OCI-LY7 (cell line): ENCODE results near the gene DIP2C. TPM values are rescaled to one million over a fixed set of nuclear protein-coding genes. Genes with fewer than 3 reads are reported as not detected.

ENCODE experiments used
- BruUV-seq: library from RNA; stranded (reverse); fragments of 400-500 nt; replicated peaks from 2 replicates; lab custom pipeline; 2021; lab: Mats Ljungman, UMichigan
- CTCF ChIA-PET: fragments of 300-600 bp; sonication (Branson Sonifier 250); formaldehyde crosslinking; loops from one replicate; lab custom pipeline; 2022; ENCODE audit warnings: antibody characterized with exemption; ENCODE audit not compliant: unreplicated experiment; lab: Charles Lee
- POLR2A ChIA-PET: fragments of 300-600 bp; sonication (Branson Sonifier 250); formaldehyde crosslinking; loops from one replicate; lab custom pipeline; 2022; ENCODE audit warnings: antibody characterized with exemption; lab: Charles Lee
- DNase-seq: peaks from one replicate; pipeline ENCODE4 v3.0.0-alpha.2; 2015; ENCODE audit warnings: low spot score
- H2AFZ ChIP-seq: fragments of 200-600 bp; sonication (generic), shearing (Covaris generic); 2 replicates; pipeline ENCODE4 v1.6.1; 2014; ENCODE audit warnings: mild to moderate bottlenecking, antibody characterized with exemption, low read length, moderate library complexity
- H3K27ac ChIP-seq: fragments of 200-600 bp; sonication (generic); 2 replicates; pipeline ENCODE4 v1.5.1; 2014; ENCODE audit warnings: mixed run types, low read depth, mild to moderate bottlenecking, moderate library complexity, low read length, inconsistent platforms; ENCODE audit not compliant: poor library complexity, severe bottlenecking
- H3K36me3 ChIP-seq: fragments of 200-600 bp; sonication (generic); 2 replicates; pipeline ENCODE4 v1.6.1; 2014; ENCODE audit warnings: mild to moderate bottlenecking, antibody characterized with exemption, low read length, moderate library complexity, mixed read lengths; ENCODE audit not compliant: insufficient read depth
- H3K4me1 ChIP-seq: fragments of 200-600 bp; sonication (generic); 2 replicates; pipeline ENCODE4 v1.5.1; 2014; ENCODE audit warnings: mild to moderate bottlenecking, low read length; ENCODE audit not compliant: insufficient read depth, poor library complexity, severe bottlenecking
- H3K4me2 ChIP-seq: fragments of 200-600 bp; sonication (generic); 2 replicates; pipeline ENCODE4 v1.6.1; 2014; ENCODE audit warnings: mild to moderate bottlenecking, low read length
- H3K4me3 ChIP-seq: fragments of 200-600 bp; sonication (generic); 2 replicates; pipeline ENCODE4 v1.5.1; 2014; ENCODE audit warnings: mild to moderate bottlenecking, low read depth, low read length; ENCODE audit not compliant: poor library complexity, severe bottlenecking
- H3K79me2 ChIP-seq: fragments of 200-600 bp; sonication (generic); 2 replicates; pipeline ENCODE4 v1.6.1; 2016; ENCODE audit warnings: low read depth, mild to moderate bottlenecking, low read length, moderate library complexity, mixed read lengths; ENCODE audit not compliant: insufficient read depth
- H3K9me2 ChIP-seq: fragments of 200-600 bp; sonication (generic); 2 replicates; pipeline ENCODE4 v1.6.1; 2016; ENCODE audit warnings: mild to moderate bottlenecking, low read length, mixed read lengths; ENCODE audit not compliant: insufficient read depth
- H3K9me3 ChIP-seq: fragments of 200-600 bp; sonication (generic); 2 replicates; pipeline ENCODE4 v1.6.1; 2014; ENCODE audit warnings: mild to moderate bottlenecking, mixed run types, low read length, mixed read lengths
- H4K20me1 ChIP-seq: fragments of 200-600 bp; sonication (generic); 2 replicates; pipeline ENCODE4 v1.6.1; 2014; ENCODE audit warnings: mild to moderate bottlenecking, antibody characterized with exemption, low read length, moderate library complexity, mixed read lengths; ENCODE audit not compliant: insufficient read depth
- EZH2phosphoT487 ChIP-seq: fragments of 200-600 bp; sonication (generic); IDR thresholded peaks from 2 replicates; pipeline ENCODE4 v1.6.1; 2018; ENCODE audit warnings: low read depth, borderline replicate concordance, mild to moderate bottlenecking, mixed run types, antibody characterized with exemption, low read length, moderate library complexity, mixed read lengths
- intact Hi-C: fragments of 100-400 bp; cut with micrococcal nuclease; formaldehyde crosslinking; loops from one replicate; pipeline ENCODE4 v1.10.0; 2022; ENCODE audit not compliant: unreplicated experiment
- total RNA-seq, 2 experiments: library from RNA; depleted of rRNA in 1 of 2; stranded (reverse); fragments of >200 nt in 1 of 2; shearing (Covaris generic) in 1 of 2; gene quantifications; 2 replicates each; pipeline ENCODE4 v1.2.3, GENCODE V29; 2014 to 2022
- TF ChIP-seq, protein P1 (sequence below): fragments of 200-600 bp; sonication (generic); conservative IDR thresholded peaks from 2 replicates; pipeline ENCODE4 v1.5.1; 2014; ENCODE audit warnings: mild to moderate bottlenecking, antibody characterized with exemption, low read length, moderate library complexity, mixed read lengths

DIP2C gene
- total RNA-seq, 2 experiments from 2014 or later, result 10.9 to 29.5 TPM

DNA sequence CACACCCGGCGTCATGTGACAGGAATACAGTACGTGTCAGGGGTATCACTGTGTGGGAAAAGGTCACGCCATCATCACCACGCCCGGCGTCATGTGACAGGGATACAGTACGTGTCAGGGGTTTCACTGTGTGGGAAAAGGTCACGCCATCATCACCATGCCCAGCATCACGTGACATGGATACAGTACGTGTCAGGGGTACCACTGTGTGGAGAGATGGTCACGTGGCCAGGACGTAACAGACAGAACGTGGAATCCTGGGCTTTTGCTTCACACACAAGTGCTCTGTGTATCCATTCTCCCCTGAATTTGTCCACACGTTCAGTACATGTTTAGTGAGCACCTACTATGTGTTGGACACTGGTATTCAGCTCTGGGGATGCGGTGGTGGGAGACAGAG, 34.5 kb upstream of the DIP2C start:
- no peak overlapping the region for H3K4me2 ChIP-seq
- POLR2A ChIA-PET, result no interaction called here
- H4K20me1 ChIP-seq, result no peaks in the 10 kb centered on the region
- no peak overlapping the region for H3K27ac ChIP-seq
- no peaks in the 10 kb centered on the region for H3K9me3 ChIP-seq
- TF ChIP-seq EZH2phosphoT487, result no peak
- TF ChIP-seq, protein P1, sequence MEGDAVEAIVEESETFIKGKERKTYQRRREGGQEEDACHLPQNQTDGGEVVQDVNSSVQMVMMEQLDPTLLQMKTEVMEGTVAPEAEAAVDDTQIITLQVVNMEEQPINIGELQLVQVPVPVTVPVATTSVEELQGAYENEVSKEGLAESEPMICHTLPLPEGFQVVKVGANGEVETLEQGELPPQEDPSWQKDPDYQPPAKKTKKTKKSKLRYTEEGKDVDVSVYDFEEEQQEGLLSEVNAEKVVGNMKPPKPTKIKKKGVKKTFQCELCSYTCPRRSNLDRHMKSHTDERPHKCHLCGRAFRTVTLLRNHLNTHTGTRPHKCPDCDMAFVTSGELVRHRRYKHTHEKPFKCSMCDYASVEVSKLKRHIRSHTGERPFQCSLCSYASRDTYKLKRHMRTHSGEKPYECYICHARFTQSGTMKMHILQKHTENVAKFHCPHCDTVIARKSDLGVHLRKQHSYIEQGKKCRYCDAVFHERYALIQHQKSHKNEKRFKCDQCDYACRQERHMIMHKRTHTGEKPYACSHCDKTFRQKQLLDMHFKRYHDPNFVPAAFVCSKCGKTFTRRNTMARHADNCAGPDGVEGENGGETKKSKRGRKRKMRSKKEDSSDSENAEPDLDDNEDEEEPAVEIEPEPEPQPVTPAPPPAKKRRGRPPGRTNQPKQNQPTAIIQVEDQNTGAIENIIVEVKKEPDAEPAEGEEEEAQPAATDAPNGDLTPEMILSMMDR, result no peak
- no peaks in the 10 kb centered on the region for H3K9me2 ChIP-seq
- no peaks in the 10 kb centered on the region for H3K79me2 ChIP-seq
- no peaks in the 10 kb centered on the region for H3K4me1 ChIP-seq
- H3K36me3 ChIP-seq, result no peaks in the 10 kb centered on the region
- DNase-seq, result no peak
- CTCF ChIA-PET, result no interaction called here
- no peak overlapping the region for H3K4me3 ChIP-seq
- no peak overlapping the region for H2AFZ ChIP-seq
- intact Hi-C loops, result no loop called here
- no TSS peak for BruUV-seq

DNA sequence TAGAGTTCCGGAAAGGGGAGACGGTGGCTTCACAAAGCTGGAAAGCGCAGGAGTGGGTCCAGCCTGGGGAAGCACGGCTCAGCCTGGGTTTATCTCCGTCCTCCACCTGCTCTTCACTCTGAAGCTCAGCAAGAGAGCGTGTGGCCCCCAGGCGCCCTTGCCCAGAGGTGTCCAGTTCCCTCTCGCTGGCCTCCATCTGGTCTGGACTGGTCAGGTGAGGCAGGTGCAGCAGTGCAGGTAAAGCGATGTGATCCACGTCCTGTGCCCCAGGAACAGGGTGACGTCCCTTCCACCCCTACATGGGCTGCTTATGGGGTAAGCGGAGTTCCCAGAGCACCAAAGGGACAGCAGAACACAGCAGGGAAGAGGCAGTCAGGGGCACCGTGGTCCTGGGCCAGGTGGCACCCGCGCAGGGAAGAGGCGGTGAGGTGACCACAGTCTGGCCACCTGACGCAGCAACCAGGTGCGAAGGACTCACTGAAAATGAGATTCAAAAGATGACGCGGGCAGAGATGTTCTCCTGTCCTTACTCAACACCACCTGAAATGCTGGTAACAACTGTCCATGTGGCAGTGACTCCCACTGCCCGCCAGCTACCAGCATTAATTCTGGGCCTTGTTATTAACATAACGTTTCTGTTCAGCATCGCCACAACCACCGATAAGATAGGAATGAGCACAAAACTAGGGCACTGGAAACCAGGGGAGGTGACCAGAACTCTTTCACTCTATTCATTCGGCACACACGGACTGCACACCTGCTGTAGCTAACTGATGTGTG, 33.0 kb upstream of the DIP2C start:
- ChIA-PET CTCF (no interaction called here), POLR2A (no interaction called here)
- H3K4me3 ChIP-seq, result no peak overlapping the region
- H3K4me2 ChIP-seq, result no peak overlapping the region
- no peaks in the 10 kb centered on the region for H4K20me1 ChIP-seq
- DNase-seq, result no peak
- no peaks in the 10 kb centered on the region for H3K36me3 ChIP-seq
- H3K27ac ChIP-seq, result no peak overlapping the region
- TF ChIP-seq EZH2phosphoT487, result no peak
- TF ChIP-seq, protein P1, result no peak
- intact Hi-C loops, result no loop called here
- H3K9me2 ChIP-seq, result no peaks in the 10 kb centered on the region
- no peaks in the 10 kb centered on the region for H3K9me3 ChIP-seq
- no TSS peak for BruUV-seq
- H3K79me2 ChIP-seq, result no peaks in the 10 kb centered on the region
- no peaks in the 10 kb centered on the region for H3K4me1 ChIP-seq
- H2AFZ ChIP-seq, result no peak overlapping the region

DNA sequence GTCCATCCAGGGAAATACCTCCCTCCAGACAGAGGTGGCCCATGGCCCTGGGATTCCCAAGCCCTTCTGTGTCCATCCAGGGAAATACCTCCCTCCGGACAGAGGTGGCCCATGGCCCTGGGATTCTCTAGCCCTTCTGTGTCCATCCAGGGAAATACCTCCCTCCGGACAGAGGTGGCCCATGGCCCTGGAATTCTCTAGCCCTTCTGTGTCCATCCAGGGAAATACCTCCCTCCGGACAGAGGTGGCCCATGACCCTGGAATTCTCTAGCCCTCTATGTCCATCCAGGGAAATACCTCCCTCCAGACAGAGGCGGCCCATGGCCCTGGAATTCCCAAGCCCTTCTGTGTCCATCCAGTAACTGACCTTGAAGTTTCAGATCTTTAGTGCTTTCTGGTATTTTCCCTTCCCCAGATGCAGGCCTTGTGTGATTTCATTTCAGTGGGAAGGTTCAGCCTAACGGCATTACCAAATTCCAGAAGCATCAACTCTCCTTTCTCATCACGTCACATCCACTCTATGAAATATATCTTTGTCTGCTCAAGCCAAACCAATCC, 28.8 kb upstream of the DIP2C start:
- H2AFZ ChIP-seq, result no peak overlapping the region
- H3K9me3 ChIP-seq, result peaks cover 5% of the 10 kb centered on the region; the same call in 1 of the 2 replicates
- TF ChIP-seq, protein P1, result no peak
- no peak overlapping the region for H3K4me2 ChIP-seq
- no TSS peak for BruUV-seq
- ChIA-PET POLR2A (no interaction called here), CTCF (no interaction called here)
- no peak overlapping the region for H3K27ac ChIP-seq
- H3K9me2 ChIP-seq, result no peaks in the 10 kb centered on the region
- no peaks in the 10 kb centered on the region for H3K4me1 ChIP-seq
- intact Hi-C loops, result no loop called here
- H4K20me1 ChIP-seq, result no peaks in the 10 kb centered on the region
- H3K79me2 ChIP-seq, result no peaks in the 10 kb centered on the region
- no peaks in the 10 kb centered on the region for H3K36me3 ChIP-seq
- no peak for DNase-seq
- no peak overlapping the region for H3K4me3 ChIP-seq
